A673 (cell line): ENCODE measurements around the gene ZNF514. TPM values are rescaled to one million over a fixed set of nuclear protein-coding genes. Genes with fewer than 3 reads are reported as not detected.

ENCODE experiments used
- BruUV-seq: library from RNA; stranded (reverse); fragments of 400-500 nt; replicated peaks from 2 replicates; lab custom pipeline; 2021; lab: Mats Ljungman, UMichigan
- CTCF ChIA-PET: fragments of 300-600 bp; sonication (Branson Sonifier 250); formaldehyde crosslinking; loops from one replicate; lab custom pipeline; 2022; ENCODE audit warnings: antibody characterized with exemption; lab: Charles Lee
- POLR2A ChIA-PET: fragments of 300-600 bp; sonication (Branson Sonifier 250); formaldehyde crosslinking; loops from one replicate; lab custom pipeline; 2022; ENCODE audit warnings: antibody characterized with exemption; ENCODE audit not compliant: low non-redundant PET; lab: Charles Lee
- DNase-seq: peaks from one replicate; pipeline ENCODE4 v3.0.0-alpha.2; 2015; ENCODE audit warnings: low spot score
- H3K27ac ChIP-seq: fragments of 200-600 bp; sonication (generic); 2 replicates; pipeline ENCODE4 v1.5.1; 2016; ENCODE audit warnings: mixed run types, low read depth, mild to moderate bottlenecking, mixed read lengths, antibody characterized with exemption, low read length; ENCODE audit not compliant: poor library complexity, severe bottlenecking
- H3K27me3 ChIP-seq: fragments of 200-600 bp; sonication (generic); replicated peaks from 2 replicates; pipeline ENCODE4 v1.6.1; 2017; ENCODE audit warnings: mixed run types, low read depth, mild to moderate bottlenecking, mixed read lengths, antibody characterized with exemption, low read length; ENCODE audit not compliant: insufficient read depth, poor library complexity
- H3K36me3 ChIP-seq: fragments of 200-600 bp; sonication (generic); 2 replicates; pipeline ENCODE4 v1.6.1; 2016; ENCODE audit warnings: mixed run types, mild to moderate bottlenecking, mixed read lengths, antibody characterized with exemption, low read length; ENCODE audit not compliant: insufficient read depth, poor library complexity, severe bottlenecking
- H3K4me1 ChIP-seq: fragments of 200-600 bp; sonication (generic); 2 replicates; pipeline ENCODE4 v1.6.1; 2017; ENCODE audit warnings: mixed run types, mild to moderate bottlenecking, mixed read lengths, antibody characterized with exemption, low read length; ENCODE audit not compliant: insufficient read depth, poor library complexity, severe bottlenecking
- H3K4me3 ChIP-seq: fragments of 200-600 bp; sonication (generic); 2 replicates; pipeline ENCODE4 v1.5.1; 2016; ENCODE audit warnings: low read depth, mixed run types, mild to moderate bottlenecking, mixed read lengths, low read length; ENCODE audit not compliant: poor library complexity, severe bottlenecking
- H3K9me3 ChIP-seq: fragments of 200-600 bp; sonication (generic); 2 replicates; pipeline ENCODE4 v1.6.1; 2016; ENCODE audit warnings: mixed run types, low read depth, mild to moderate bottlenecking, mixed read lengths, antibody characterized with exemption, low read length; ENCODE audit not compliant: poor library complexity, severe bottlenecking
- EZH2 ChIP-seq: fragments of 200-600 bp; sonication (generic); IDR thresholded peaks from 2 replicates; pipeline ENCODE4 v1.6.1; 2017; ENCODE audit warnings: borderline replicate concordance, low read depth, mild to moderate bottlenecking, mixed read lengths, antibody characterized with exemption, low read length; ENCODE audit not compliant: poor library complexity, severe bottlenecking
- intact Hi-C: fragments of 100-400 bp; cut with micrococcal nuclease; formaldehyde crosslinking; loops from one replicate; pipeline ENCODE4 v1.10.0; 2022; ENCODE audit not compliant: unreplicated experiment
- total RNA-seq: library from RNA; stranded (reverse); gene quantifications from 2 replicates; pipeline ENCODE4 v1.2.3, GENCODE V29; 2021
- TF ChIP-seq, protein P1 (sequence below): fragments of 300-800, 200-600 bp; sonication (generic); conservative IDR thresholded peaks from 2 replicates; pipeline ENCODE4 v1.5.1; 2017; ENCODE audit warnings: low read depth, mild to moderate bottlenecking, antibody characterized with exemption, low read length, moderate library complexity, mixed read lengths

ZNF514 gene
- total RNA-seq, 1 experiment from 2014 or later, result 14.4 TPM

DNA sequence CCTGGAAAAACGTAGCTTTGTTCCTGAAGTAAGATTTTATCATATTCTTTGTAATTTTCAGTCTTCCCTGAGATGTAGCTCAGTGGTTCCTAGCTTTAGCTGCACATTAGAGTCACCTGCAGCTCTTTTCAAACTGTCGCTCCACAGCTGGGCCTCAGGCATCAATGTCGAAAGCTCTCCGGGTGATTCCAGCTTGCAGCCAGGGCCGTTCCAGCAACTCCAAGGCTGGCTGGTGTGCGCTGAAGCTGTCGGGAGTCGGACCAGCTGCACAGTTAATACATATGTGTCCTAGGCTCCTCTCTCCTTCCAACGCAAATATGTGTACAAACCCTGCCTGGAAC, 5.4 kb upstream of the ZNF514 start:
- TF ChIP-seq, protein P1, sequence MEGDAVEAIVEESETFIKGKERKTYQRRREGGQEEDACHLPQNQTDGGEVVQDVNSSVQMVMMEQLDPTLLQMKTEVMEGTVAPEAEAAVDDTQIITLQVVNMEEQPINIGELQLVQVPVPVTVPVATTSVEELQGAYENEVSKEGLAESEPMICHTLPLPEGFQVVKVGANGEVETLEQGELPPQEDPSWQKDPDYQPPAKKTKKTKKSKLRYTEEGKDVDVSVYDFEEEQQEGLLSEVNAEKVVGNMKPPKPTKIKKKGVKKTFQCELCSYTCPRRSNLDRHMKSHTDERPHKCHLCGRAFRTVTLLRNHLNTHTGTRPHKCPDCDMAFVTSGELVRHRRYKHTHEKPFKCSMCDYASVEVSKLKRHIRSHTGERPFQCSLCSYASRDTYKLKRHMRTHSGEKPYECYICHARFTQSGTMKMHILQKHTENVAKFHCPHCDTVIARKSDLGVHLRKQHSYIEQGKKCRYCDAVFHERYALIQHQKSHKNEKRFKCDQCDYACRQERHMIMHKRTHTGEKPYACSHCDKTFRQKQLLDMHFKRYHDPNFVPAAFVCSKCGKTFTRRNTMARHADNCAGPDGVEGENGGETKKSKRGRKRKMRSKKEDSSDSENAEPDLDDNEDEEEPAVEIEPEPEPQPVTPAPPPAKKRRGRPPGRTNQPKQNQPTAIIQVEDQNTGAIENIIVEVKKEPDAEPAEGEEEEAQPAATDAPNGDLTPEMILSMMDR, result no peak
- no peak for TF ChIP-seq EZH2
- H3K9me3 ChIP-seq, result no peaks in the 10 kb centered on the region
- ChIA-PET POLR2A (no interaction called here), CTCF (no interaction called here)
- H3K27ac ChIP-seq, result peak overlapping the region; percentile 92
- intact Hi-C loops, result loop anchor here (5.0 kb wide), 2 partner anchors 42 to 48 kb away; partner anchors contain the start of gene ZNF892
- TSS peak; percentile 87 for BruUV-seq
- no peak for DNase-seq
- peak overlapping the region; percentile 88 for H3K4me3 ChIP-seq
- peaks cover 6% of the 10 kb centered on the region for H3K4me1 ChIP-seq
- no peaks in the 10 kb centered on the region for H3K27me3 ChIP-seq
- H3K36me3 ChIP-seq, result no peaks in the 10 kb centered on the region

DNA sequence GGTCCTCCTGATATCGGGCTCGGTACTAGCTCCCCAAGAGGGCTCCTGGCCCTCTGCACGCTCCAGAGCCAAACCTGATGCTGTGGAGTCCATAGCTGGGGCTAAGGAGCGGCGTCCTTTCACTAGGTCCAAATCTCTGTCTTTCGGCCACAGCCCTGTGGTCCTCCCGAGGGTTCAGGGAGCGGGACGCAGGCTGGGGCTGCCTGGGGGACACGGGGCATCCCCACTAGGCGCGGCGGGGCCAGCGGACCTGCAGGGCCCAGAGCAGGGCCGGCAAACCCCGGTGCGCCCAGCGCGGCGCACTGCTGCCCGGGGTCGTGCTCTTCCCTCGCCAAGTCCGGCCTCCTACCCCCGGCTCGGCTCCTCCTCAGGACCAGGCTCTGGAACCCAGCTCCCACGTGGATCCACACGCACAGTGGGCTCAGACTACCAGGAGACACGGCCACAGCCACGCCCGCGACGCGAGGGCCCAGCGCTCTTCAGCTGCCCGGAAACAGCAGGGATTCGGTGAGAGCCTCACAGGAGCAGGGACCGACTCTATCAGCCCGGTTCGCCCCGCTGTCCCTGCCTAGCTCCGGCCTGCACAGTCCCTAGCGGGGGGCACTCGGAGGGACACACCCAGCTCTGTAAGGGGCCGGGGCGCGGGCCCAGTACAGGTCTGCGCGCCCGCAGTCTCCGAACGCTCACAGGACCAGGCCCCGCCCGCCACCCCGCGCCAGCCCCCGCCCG, 593 bp downstream of the ZNF514 start:
- no peaks in the 10 kb centered on the region for H3K9me3 ChIP-seq
- TF ChIP-seq EZH2, result no peak
- TF ChIP-seq, protein P1, result no peak
- no peaks in the 10 kb centered on the region for H3K27me3 ChIP-seq
- no peaks in the 10 kb centered on the region for H3K4me1 ChIP-seq
- peak; percentile 42 for DNase-seq
- no TSS peak for BruUV-seq
- peak overlapping the region; percentile 62 for H3K27ac ChIP-seq
- intact Hi-C loops, result no loop called here
- H3K36me3 ChIP-seq, result peaks cover 10% of the 10 kb centered on the region
- H3K4me3 ChIP-seq, result peak overlapping the region; percentile 71
- CTCF ChIA-PET, result interaction anchor here (0.6 kb wide), 1 partner anchor 44 kb away, joined by 3 read pairs; no protein-coding TSS in a partner anchor
- POLR2A ChIA-PET, result no interaction called here

DNA sequence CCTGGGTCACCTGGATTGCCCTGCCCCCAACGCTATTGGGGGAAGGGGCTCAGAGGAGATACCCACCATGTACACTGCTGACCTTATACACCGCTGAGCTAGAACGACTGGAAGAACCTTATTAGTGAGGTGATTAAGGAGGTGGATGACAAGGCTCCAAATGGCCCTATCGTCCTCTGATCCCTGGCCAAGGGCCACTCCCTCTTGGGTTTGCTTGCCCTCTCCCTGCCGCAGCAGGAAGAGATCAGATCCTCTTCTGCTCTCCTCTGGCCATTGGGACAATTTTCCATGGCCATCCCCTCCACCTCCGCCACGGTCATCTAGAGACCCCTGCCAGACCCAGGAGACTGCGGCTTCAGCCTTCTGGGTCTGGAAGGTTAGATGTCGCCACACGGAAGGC, 1.2 kb downstream of the ZNF514 start:
- no TSS peak for BruUV-seq
- POLR2A ChIA-PET, result no interaction called here
- H3K4me3 ChIP-seq, result peak overlapping the region; percentile 71
- CTCF ChIA-PET, result no interaction called here
- H3K4me1 ChIP-seq, result no peaks in the 10 kb centered on the region
- peaks cover 2% of the 10 kb centered on the region for H3K9me3 ChIP-seq
- H3K27ac ChIP-seq, result peak overlapping the region; percentile 62
- H3K36me3 ChIP-seq, result peaks cover 10% of the 10 kb centered on the region
- no peak for DNase-seq
- intact Hi-C loops, result no loop called here
- H3K27me3 ChIP-seq, result no peaks in the 10 kb centered on the region
- TF ChIP-seq, protein P1, result no peak
- TF ChIP-seq EZH2, result no peak
